ENCODE measurements around the gene BICRAL.

GRCh38 chr6:42914546-42914945, 132.7 kb downstream of the BICRAL start:
- TF ChIP-seq EZH2phosphoT487 (IDR thresholded peaks at IDR 0.05; ENCODE audit: insufficient read depth, low read depth) (no peak), EZH2 (IDR thresholded peaks at IDR 0.05; ENCODE audit: insufficient read depth, poor library complexity, severe bottlenecking) (no peak)
